ENCODE measurements around the gene MARCKSL1. TPM values are rescaled to one million over a fixed set of nuclear protein-coding genes. Genes with fewer than 3 reads are reported as not detected.
"Not testable (repeated sequence)": the region's sequence is repeated elsewhere in the genome, so short reads cannot be mapped to it uniquely, and the experiment has no call there.

Gene MARCKSL1
- total RNA-seq, 1 donor, result 32.4 TPM

DNA sequence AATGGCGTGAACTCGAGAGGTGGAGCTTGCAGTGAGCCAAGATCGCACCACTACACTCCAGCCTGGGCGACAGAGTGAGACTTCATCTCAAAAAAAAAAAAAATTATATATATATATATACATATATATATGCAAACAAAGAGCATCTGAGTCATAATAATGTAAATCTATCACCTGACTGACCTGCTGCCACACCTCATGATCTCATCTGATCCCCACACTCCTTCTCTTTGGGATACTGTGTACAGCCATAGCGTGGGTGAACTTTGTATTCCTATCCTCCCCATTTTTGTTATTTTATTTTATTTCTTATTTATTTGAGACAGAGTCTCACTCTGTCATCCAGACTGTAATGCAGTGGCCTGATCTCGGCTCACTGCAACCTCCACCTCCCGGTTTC is 46.8 kb downstream of the MARCKSL1 start:
- DNase-seq (ENCODE audit: low read depth), result no peak
- H3K4me3 ChIP-seq (ENCODE audit: low read depth, low read length), result no peak overlapping the region
- no peak for TF ChIP-seq CTCF (IDR thresholded peaks at IDR 0.05; ENCODE audit: insufficient read depth, low read depth, low read length)

DNA sequence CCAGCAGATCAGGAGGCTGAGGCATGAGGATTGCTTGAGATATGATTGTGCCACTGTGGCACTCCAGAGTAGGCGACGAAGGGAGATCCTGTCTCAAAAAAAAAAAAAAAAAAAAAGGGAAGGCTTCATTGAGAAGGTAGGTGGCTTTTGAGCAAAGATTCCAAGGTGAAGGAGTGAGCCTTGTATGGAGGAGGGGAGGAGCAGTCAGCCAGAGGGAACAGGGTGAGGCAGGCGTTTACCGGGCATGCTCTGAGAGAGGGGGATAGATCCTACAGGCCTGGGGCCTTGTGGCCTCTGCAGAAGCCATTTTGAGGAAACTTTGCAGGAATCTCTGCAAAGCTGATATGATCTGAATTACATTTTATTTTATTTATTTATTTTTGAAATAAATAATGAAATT is 49.3 kb downstream of the MARCKSL1 start:
- no peak for TF ChIP-seq CTCF (IDR thresholded peaks at IDR 0.05; ENCODE audit: insufficient read depth, low read depth, low read length)
- DNase-seq (ENCODE audit: low read depth), result no peak
- H3K4me3 ChIP-seq (ENCODE audit: low read depth, low read length), result no peak overlapping the region

DNA sequence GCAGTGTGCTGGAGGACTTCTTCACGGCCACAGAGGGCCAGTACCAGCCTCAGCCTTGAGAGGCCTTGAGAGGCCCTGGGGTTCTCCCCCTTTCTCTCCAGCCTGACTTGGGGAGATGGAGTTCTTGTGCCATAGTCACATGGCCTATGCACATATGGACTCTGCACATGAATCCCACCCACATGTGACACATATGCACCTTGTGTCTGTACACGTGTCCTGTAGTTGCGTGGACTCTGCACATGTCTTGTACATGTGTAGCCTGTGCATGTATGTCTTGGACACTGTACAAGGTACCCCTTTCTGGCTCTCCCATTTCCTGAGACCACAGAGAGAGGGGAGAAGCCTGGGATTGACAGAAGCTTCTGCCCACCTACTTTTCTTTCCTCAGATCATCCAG is 50.4 kb downstream of the MARCKSL1 start:
- no peak for DNase-seq (ENCODE audit: low read depth)
- TF ChIP-seq CTCF (IDR thresholded peaks at IDR 0.05; ENCODE audit: insufficient read depth, low read depth, low read length), result no peak
- no peak overlapping the region for H3K4me3 ChIP-seq (ENCODE audit: low read depth, low read length)

DNA sequence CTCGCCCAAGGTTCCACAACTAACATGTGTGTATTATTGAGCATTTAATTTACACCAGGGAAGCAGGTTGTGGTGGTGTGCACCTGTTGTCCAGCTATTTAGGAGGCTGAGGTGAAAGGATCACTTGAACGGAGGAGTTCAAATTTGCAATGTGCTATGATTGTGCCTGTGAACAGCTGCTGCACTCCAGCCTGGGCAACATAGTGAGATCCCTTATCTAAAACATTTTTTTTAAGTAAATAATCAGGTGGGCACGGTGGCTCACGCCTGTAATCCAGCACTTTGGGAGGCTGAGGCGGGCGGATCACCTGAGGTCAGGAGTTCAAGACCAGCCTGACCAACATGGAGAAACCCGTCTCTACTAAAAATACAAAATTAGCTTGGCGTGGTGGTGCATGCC is 51.3 kb downstream of the MARCKSL1 start:
- not testable (repeated sequence) for H3K4me3 ChIP-seq (ENCODE audit: low read depth, low read length); DNase-seq (ENCODE audit: low read depth)

Small RNA genes within 50 kb of the gene (small RNA-seq; reads per million reads assigned to genes)
- not detected for gene RF00019

Other genes with a start within 250 kb of the MARCKSL1 start
- 61.8 and 96.7 TPM in 2 replicates for gene KPNA6, start 228.2 kb downstream of the MARCKSL1 start, total RNA-seq
- gene TXLNA, start 156.6 kb downstream of the MARCKSL1 start, total RNA-seq, result 105 and 128 TPM in 2 replicates
- gene CCDC28B, start 135.6 kb downstream of the MARCKSL1 start, total RNA-seq, result 22.5 and 30.3 TPM in 2 replicates
- 0.86 and 2.3 TPM in 2 replicates for gene IQCC, start 130.6 kb downstream of the MARCKSL1 start, total RNA-seq
- gene DCDC2B, start 127.1 kb downstream of the MARCKSL1 start, total RNA-seq, result not detected in 2 replicates
- gene TMEM234, start 113.9 kb downstream of the MARCKSL1 start, total RNA-seq, result 21.6 and 23.8 TPM in 2 replicates
- gene EIF3I, start 113.8 kb downstream of the MARCKSL1 start, total RNA-seq, result 264 and 280 TPM in 2 replicates
- 0.97 and 5.2 TPM in 2 replicates for gene FAM167B, start 89.0 kb downstream of the MARCKSL1 start, total RNA-seq
- 0.43 TPM in 1 of 2 replicates, not detected in the other for gene LCK, start 85.0 kb downstream of the MARCKSL1 start, total RNA-seq
- gene HDAC1, start 44.1 kb downstream of the MARCKSL1 start, total RNA-seq, result 67.6 and 95.0 TPM in 2 replicates
- 1.3 TPM in 2 replicates for gene FAM229A, start 26.3 kb upstream of the MARCKSL1 start, total RNA-seq
- 0.86 and 0.97 TPM in 2 replicates for gene TSSK3, start 26.3 kb upstream of the MARCKSL1 start, total RNA-seq
- 58.3 and 76.4 TPM in 2 replicates for gene BSDC1, start 58.2 kb upstream of the MARCKSL1 start, total RNA-seq
- gene ZBTB8B, start 128.8 kb upstream of the MARCKSL1 start, total RNA-seq, result not detected in 2 replicates
- 5.2 and 5.6 TPM in 2 replicates for gene ZBTB8A, start 203.2 kb upstream of the MARCKSL1 start, total RNA-seq